PC-3 (cell line): ENCODE data around the gene AHCYL2. TPM values are rescaled to one million over a fixed set of nuclear protein-coding genes. Genes with fewer than 3 reads are reported as not detected.

Experiments used
- ATAC-seq: fragments of 200-7000 bp; cut with Tn5 transposase; 2 replicates; pipeline ENCODE4 v1.9.1; 2020; ENCODE audit warnings: mild to moderate bottlenecking, moderate library complexity
- BruUV-seq: library from RNA; stranded (reverse); fragments of 400-500 nt; replicated peaks from 2 replicates; lab custom pipeline; 2021; lab: Mats Ljungman, UMichigan
- CTCF ChIA-PET: fragments of 300-600 bp; sonication (Branson Sonifier 250); formaldehyde crosslinking; loops from one replicate; lab custom pipeline; 2022; ENCODE audit warnings: antibody characterized with exemption; lab: Charles Lee
- POLR2A ChIA-PET: fragments of 300-600 bp; sonication (Branson Sonifier 250); formaldehyde crosslinking; loops from one replicate; lab custom pipeline; 2022; ENCODE audit warnings: antibody characterized with exemption; ENCODE audit not compliant: unreplicated experiment; lab: Charles Lee
- DNase-seq: peaks from one replicate; pipeline ENCODE4 v3.0.0-alpha.2; 2015
- H2AFZ ChIP-seq: fragments of 300-600 bp; sonication (generic); 2 replicates; pipeline ENCODE4 v1.6.0; 2016; ENCODE audit warnings: antibody characterized with exemption, low read length
- H3F3A ChIP-seq: fragments of 300-600 bp; sonication (generic); one replicate; pipeline ENCODE4 v1.6.0; 2017; ENCODE audit warnings: antibody characterized with exemption, low read length, control low read depth, mild to moderate bottlenecking; ENCODE audit not compliant: unreplicated experiment
- H3K27ac ChIP-seq: fragments of 300-600 bp; sonication (generic); 2 replicates; pipeline ENCODE4 v1.5.1; 2016; ENCODE audit warnings: mild to moderate bottlenecking, low read length
- H3K27me3 ChIP-seq: fragments of 300-600 bp; sonication (generic); 2 replicates; pipeline ENCODE4 v1.6.1; 2016; ENCODE audit warnings: low read length, mixed read lengths
- H3K36me3 ChIP-seq: fragments of 300-600 bp; sonication (generic); 2 replicates; pipeline ENCODE4 v1.6.1; 2016; ENCODE audit warnings: low read depth, mixed run types, low read length, mixed read lengths
- H3K4me1 ChIP-seq: fragments of 300-600 bp; sonication (generic); 2 replicates; pipeline ENCODE4 v1.5.1; 2016; ENCODE audit warnings: low read length; ENCODE audit not compliant: insufficient read depth
- H3K4me2 ChIP-seq: fragments of 300-600 bp; sonication (generic); 2 replicates; pipeline ENCODE4 v1.6.0; 2016; ENCODE audit warnings: low read length
- H3K4me3 ChIP-seq: fragments of 300-600 bp; sonication (generic); 2 replicates; pipeline ENCODE4 v1.5.1; 2016; ENCODE audit warnings: mild to moderate bottlenecking, low read length, mixed read lengths
- H3K79me2 ChIP-seq: fragments of 300-600 bp; sonication (generic); 2 replicates; pipeline ENCODE4 v1.6.1; 2017; ENCODE audit warnings: low read length, mixed read lengths
- H3K9ac ChIP-seq: fragments of 300-600 bp; sonication (generic); 2 replicates; pipeline ENCODE4 v1.6.0; 2016; ENCODE audit warnings: mild to moderate bottlenecking, low read length
- H3K9me2 ChIP-seq: fragments of 300-600 bp; sonication (generic); replicated peaks from 2 replicates; pipeline ENCODE4 v1.6.1; 2016; ENCODE audit warnings: mixed run types, low read length, mixed read lengths
- H3K9me3 ChIP-seq: fragments of 300-600 bp; sonication (generic); 2 replicates; pipeline ENCODE4 v1.6.1; 2016; ENCODE audit warnings: low read length, mixed read lengths
- H4K20me1 ChIP-seq: fragments of 300-600 bp; sonication (generic); 2 replicates; pipeline ENCODE4 v1.6.1; 2016; ENCODE audit warnings: low read length, mixed read lengths
- EZH2 ChIP-seq: fragments of 300-600 bp; sonication (generic); IDR thresholded peaks from one replicate; pipeline ENCODE4 v1.6.1; 2017; ENCODE audit warnings: antibody characterized with exemption, mild to moderate bottlenecking, low read length; ENCODE audit not compliant: unreplicated experiment
- EZH2phosphoT487 ChIP-seq: fragments of 300-600 bp; sonication (generic); IDR thresholded peaks from 2 replicates; pipeline ENCODE4 v1.6.1; 2018; ENCODE audit warnings: mild to moderate bottlenecking, antibody characterized with exemption, low read length, borderline replicate concordance
- intact Hi-C: fragments of 100-400 bp; cut with micrococcal nuclease; formaldehyde crosslinking; loops from 2 replicates; pipeline ENCODE4 v1.9.0; 2023
- total RNA-seq: library from RNA; depleted of rRNA; stranded (reverse); fragments of >200 nt; gene quantifications from 2 replicates; pipeline ENCODE4 v1.2.3, GENCODE V29; 2014
- TF ChIP-seq, protein P1 (sequence below): fragments of 300-600 bp; sonication (generic); conservative IDR thresholded peaks from 2 replicates; pipeline ENCODE4 v1.5.1; 2017; ENCODE audit warnings: antibody characterized with exemption, low read depth, mild to moderate bottlenecking, low read length

AHCYL2 gene
- total RNA-seq, 1 experiment from 2014 or later, result 9.2 TPM

DNA sequence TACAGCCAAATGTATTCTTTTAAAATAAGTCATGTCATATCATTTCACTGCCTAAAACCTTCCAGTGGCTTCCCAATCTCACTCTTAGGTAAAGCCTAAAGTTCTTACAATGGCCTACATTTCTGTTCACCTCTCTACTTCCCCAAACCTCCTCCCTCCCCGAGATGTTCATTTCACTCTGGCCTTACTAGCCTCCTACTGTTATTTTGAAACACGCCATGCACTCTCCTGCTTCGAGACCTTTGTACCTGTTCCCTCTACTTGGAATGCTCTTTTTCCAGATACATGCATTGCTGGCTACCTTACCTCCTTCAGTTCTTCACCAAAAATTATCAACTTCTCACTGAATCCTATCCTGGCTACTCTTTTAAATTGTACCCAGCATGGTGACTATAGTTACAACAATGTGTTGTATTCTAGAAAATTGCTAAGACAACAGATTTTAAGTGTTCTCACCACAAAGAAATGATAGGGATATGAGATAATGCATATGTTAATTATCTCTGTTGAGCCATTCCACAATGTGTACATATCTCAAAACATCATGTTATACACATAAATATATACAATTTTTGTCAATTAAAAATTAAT lies 158.8 kb downstream of the AHCYL2 start:
- no TSS peak for BruUV-seq

DNA sequence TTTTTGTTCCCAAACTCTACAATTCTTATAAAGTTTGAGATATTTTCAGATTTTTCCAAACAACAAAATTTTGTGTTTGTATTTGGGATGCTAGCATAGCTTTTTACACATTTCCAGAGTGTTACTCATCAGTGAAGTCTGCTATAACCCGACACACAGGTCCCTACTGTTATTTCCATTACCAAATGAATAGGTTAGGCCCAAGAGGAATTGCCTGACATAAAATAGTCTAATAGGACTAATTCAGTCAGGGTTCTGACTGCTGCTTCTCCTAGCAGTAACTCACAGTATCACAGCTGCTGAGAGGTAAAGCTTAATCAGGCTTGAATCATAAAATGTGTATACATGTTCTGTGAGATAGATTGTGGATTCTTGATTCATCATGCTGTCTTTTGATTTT lies 160.3 kb downstream of the AHCYL2 start:
- CTCF ChIA-PET, result no interaction called here

More for the DNA sequence above, 158.8 kb downstream of the AHCYL2 start:
- Histone ChIP-seq H2AFZ (no peak overlapping the region), H3K79me2 (no peaks in the 10 kb centered on the region), H4K20me1 (no peaks in the 10 kb centered on the region), H3K27ac (no peak overlapping the region), H3K4me3 (no peak overlapping the region), H3K9me2 (no peaks in the 10 kb centered on the region), H3K9me3 (no peaks in the 10 kb centered on the region), H3K4me2 (no peak overlapping the region), H3K4me1 (no peaks in the 10 kb centered on the region), H3K9ac (no peak overlapping the region), H3K36me3 (no peaks in the 10 kb centered on the region), H3F3A (no peaks in the 10 kb centered on the region), H3K27me3 (no peaks in the 10 kb centered on the region)
- ChIA-PET CTCF (no interaction called here), POLR2A (no interaction called here)
- intact Hi-C loops, result no loop called here
- no peak for DNase-seq
- ATAC-seq, result no peak
- TF ChIP-seq EZH2 (no peak), EZH2phosphoT487 (no peak)
- TF ChIP-seq, protein P1, sequence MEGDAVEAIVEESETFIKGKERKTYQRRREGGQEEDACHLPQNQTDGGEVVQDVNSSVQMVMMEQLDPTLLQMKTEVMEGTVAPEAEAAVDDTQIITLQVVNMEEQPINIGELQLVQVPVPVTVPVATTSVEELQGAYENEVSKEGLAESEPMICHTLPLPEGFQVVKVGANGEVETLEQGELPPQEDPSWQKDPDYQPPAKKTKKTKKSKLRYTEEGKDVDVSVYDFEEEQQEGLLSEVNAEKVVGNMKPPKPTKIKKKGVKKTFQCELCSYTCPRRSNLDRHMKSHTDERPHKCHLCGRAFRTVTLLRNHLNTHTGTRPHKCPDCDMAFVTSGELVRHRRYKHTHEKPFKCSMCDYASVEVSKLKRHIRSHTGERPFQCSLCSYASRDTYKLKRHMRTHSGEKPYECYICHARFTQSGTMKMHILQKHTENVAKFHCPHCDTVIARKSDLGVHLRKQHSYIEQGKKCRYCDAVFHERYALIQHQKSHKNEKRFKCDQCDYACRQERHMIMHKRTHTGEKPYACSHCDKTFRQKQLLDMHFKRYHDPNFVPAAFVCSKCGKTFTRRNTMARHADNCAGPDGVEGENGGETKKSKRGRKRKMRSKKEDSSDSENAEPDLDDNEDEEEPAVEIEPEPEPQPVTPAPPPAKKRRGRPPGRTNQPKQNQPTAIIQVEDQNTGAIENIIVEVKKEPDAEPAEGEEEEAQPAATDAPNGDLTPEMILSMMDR, result no peak

DNA sequence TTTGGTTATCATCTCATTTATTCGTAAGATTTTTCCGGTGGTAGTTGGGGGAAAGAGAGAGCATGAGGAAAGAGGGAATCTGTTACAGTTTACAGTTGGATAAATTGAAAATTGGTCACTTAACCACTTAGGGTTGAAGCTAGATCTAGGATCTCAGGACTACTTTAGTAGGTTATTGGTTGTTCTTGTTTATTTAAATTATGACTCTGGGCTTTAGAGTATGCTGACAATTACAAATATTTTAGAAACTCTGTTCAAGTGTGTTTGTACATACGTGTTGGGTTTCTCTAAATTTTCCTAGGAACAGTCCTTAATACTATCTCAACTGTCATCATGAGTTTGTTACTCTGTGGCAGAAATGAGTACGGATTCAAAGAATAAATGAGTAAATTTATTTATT lies 160.8 kb downstream of the AHCYL2 start:
- H3K9me3 ChIP-seq, result no peaks in the 10 kb centered on the region
- POLR2A ChIA-PET, result no interaction called here

More for the DNA sequence above, 160.3 kb downstream of the AHCYL2 start:
- H2AFZ ChIP-seq, result no peak overlapping the region
- no peaks in the 10 kb centered on the region for H3K27me3 ChIP-seq
- H4K20me1 ChIP-seq, result no peaks in the 10 kb centered on the region
- H3K9me3 ChIP-seq, result no peaks in the 10 kb centered on the region
- no peaks in the 10 kb centered on the region for H3K79me2 ChIP-seq
- H3K9me2 ChIP-seq, result no peaks in the 10 kb centered on the region
- H3F3A ChIP-seq, result no peaks in the 10 kb centered on the region
- intact Hi-C loops, result no loop called here
- no peaks in the 10 kb centered on the region for H3K4me1 ChIP-seq
- DNase-seq, result no peak
- ATAC-seq, result no peak
- no peak overlapping the region for H3K4me3 ChIP-seq
- no peaks in the 10 kb centered on the region for H3K36me3 ChIP-seq
- no TSS peak for BruUV-seq
- no peak overlapping the region for H3K9ac ChIP-seq
- TF ChIP-seq, protein P1, result no peak
- no peak for TF ChIP-seq EZH2phosphoT487
- no peak for TF ChIP-seq EZH2
- H3K4me2 ChIP-seq, result no peak overlapping the region
- no peak overlapping the region for H3K27ac ChIP-seq
- POLR2A ChIA-PET, result no interaction called here

More for the DNA sequence above, 160.8 kb downstream of the AHCYL2 start:
- ATAC-seq (no peak), DNase-seq (no peak)
- CTCF ChIA-PET, result interaction anchor here (0.5 kb wide), 1 partner anchor 257 kb away, joined by 4 read pairs; no protein-coding TSS in a partner anchor
- no peaks in the 10 kb centered on the region for H3K9me2 ChIP-seq
- no peak overlapping the region for H3K9ac ChIP-seq
- H3K4me1 ChIP-seq, result no peaks in the 10 kb centered on the region
- no peaks in the 10 kb centered on the region for H3K36me3 ChIP-seq
- no peak for TF ChIP-seq EZH2
- BruUV-seq, result no TSS peak
- no peaks in the 10 kb centered on the region for H3K79me2 ChIP-seq
- H4K20me1 ChIP-seq, result no peaks in the 10 kb centered on the region
- no peaks in the 10 kb centered on the region for H3K27me3 ChIP-seq
- no peak overlapping the region for H3K27ac ChIP-seq
- H3K4me2 ChIP-seq, result no peak overlapping the region
- intact Hi-C loops, result no loop called here
- H3F3A ChIP-seq, result no peaks in the 10 kb centered on the region
- no peak overlapping the region for H3K4me3 ChIP-seq
- H2AFZ ChIP-seq, result no peak overlapping the region
